HepG2 (cell line): ENCODE data around the gene CTBP1. TPM values are rescaled to one million over a fixed set of nuclear protein-coding genes. Genes with fewer than 3 reads are reported as not detected.
A peak's percentile ranks its signal among the peaks of the same experiment; 100 is the strongest.
"Not testable (repeated sequence)": the region's sequence is repeated elsewhere in the genome, so short reads cannot be mapped to it uniquely, and the experiment has no call there.

Experiments used
- ATAC-seq: fragments of 200-7000 bp; cut with Tn5 transposase; 3 replicates; pipeline ENCODE4 v1.9.1; 2020; ENCODE audit warnings: mild to moderate bottlenecking, moderate library complexity
- BruUV-seq: library from RNA; stranded (reverse); fragments of 400-500 nt; replicated peaks from 2 replicates; lab custom pipeline; 2021; lab: Mats Ljungman, UMichigan
- CTCF ChIA-PET: fragments of 300-600 bp; formaldehyde crosslinking; extraction: SDS; loops from one replicate; lab custom pipeline; 2021; ENCODE audit warnings: low total read pairs, inconsistent platforms, low intra/inter-chr PET ratio; lab: Yijun Ruan, JAX
- POLR2A ChIA-PET: fragments of 350-600 bp; sonication (Branson Sonifier 250); formaldehyde crosslinking; loops from one replicate; lab custom pipeline; 2020; ENCODE audit warnings: antibody characterized with exemption, inconsistent platforms; lab: Yijun Ruan, JAX
- DNase-seq: peaks from one replicate; pipeline ENCODE4 v3.0.0-alpha.2; 2015; ENCODE audit warnings: low spot score
- FAIRE-seq: peaks from 3 replicates; lab custom pipeline; 2011; peaks lifted over from hg19 to GRCh38; lab: Jason Lieb, UNC
- H2AFZ ChIP-seq: one replicate; pipeline ENCODE4 v1.6.1; 2011; ENCODE audit warnings: low read length, inconsistent platforms
- H3K27ac ChIP-seq: fragments of 300-600 bp; 3 replicates; pipeline ENCODE4 v1.8.0; 2011; ENCODE audit warnings: mixed run types, mild to moderate bottlenecking, mixed read lengths, low read length, inconsistent platforms; ENCODE audit not compliant: insufficient read depth; ENCODE audit errors: extremely low read length
- H3K27me3 ChIP-seq, 2 experiments: fragments of 200-600 bp in 1 of 2; 2 replicates in 1 of 2; 3 replicates in 1 of 2; pipeline versions ENCODE4 v1.6.0 to v1.8.0; 2011; ENCODE audit warnings: low read length in 2 of 2, mild to moderate bottlenecking in 2 of 2, moderate library complexity in 2 of 2, inconsistent platforms in 1 of 2; ENCODE audit not compliant: insufficient read depth in 2 of 2, control insufficient read depth in 1 of 2
- H3K36me3 ChIP-seq, 2 experiments: fragments of 200-600 bp in 1 of 2; replicated peaks in 1 of 2; 2 replicates in 1 of 2; 3 replicates in 1 of 2; pipeline versions ENCODE4 v1.5.1 to v1.8.0; 2011; ENCODE audit warnings: low read length in 2 of 2, inconsistent platforms in 1 of 2; ENCODE audit not compliant: insufficient read depth in 2 of 2, control insufficient read depth in 1 of 2
- H3K4me1 ChIP-seq: 2 replicates; pipeline ENCODE4 v1.5.1; 2012; ENCODE audit warnings: low read length, inconsistent platforms; ENCODE audit not compliant: insufficient read depth
- H3K4me2 ChIP-seq: 2 replicates; pipeline ENCODE4 v1.6.0; 2011; ENCODE audit warnings: low read depth, low read length, inconsistent platforms
- H3K4me3 ChIP-seq, 3 experiments: fragments of 200-600 bp in 1 of 3; sonication (generic), shearing (Covaris generic) in 1 of 3; replicated peaks in 1 of 3; 2 replicates each; pipeline ENCODE4 v1.5.1; 2011 to 2016; ENCODE audit warnings: low read length in 3 of 3, inconsistent platforms in 2 of 3, low read depth in 2 of 3, mild to moderate bottlenecking in 2 of 3, control low read depth in 1 of 3, mixed read lengths in 1 of 3; ENCODE audit not compliant: insufficient read depth in 1 of 3
- H3K79me2 ChIP-seq: one replicate; pipeline ENCODE4 v1.6.1; 2011; ENCODE audit warnings: low read length, inconsistent platforms; ENCODE audit not compliant: insufficient read depth
- H3K9ac ChIP-seq: 2 replicates; pipeline ENCODE4 v1.6.0; 2011; ENCODE audit warnings: mild to moderate bottlenecking, low read depth, low read length, inconsistent platforms; ENCODE audit not compliant: insufficient read depth
- H3K9me3 ChIP-seq: 2 replicates; pipeline ENCODE4 v1.5.1; 2012; ENCODE audit warnings: mild to moderate bottlenecking, low read length
- H4K20me1 ChIP-seq: 2 replicates; pipeline ENCODE4 v1.6.0; 2011; ENCODE audit warnings: inconsistent platforms, mild to moderate bottlenecking, low read length, moderate library complexity; ENCODE audit not compliant: insufficient read depth
- AGO2 ChIP-seq: fragments of 200-400 bp; formaldehyde crosslinking; optimal IDR thresholded peaks from 2 replicates; pipeline ENCODE3; 2017; ENCODE audit warnings: mild to moderate bottlenecking, low read depth, low read length, moderate library complexity
- GPN1 ChIP-seq: sonication (generic); formaldehyde crosslinking; IDR thresholded peaks from 2 replicates; pipeline ENCODE4 v1.5.1; 2020; ENCODE audit warnings: missing genetic modification reagents, borderline replicate concordance
- RBFOX2 ChIP-seq: fragments of 200-400 bp; formaldehyde crosslinking; IDR thresholded peaks from 2 replicates; pipeline ENCODE4 v1.6.1; 2017; ENCODE audit warnings: low read depth, mild to moderate bottlenecking, low read length
- ZNF557 ChIP-seq: sonication (generic); formaldehyde crosslinking; IDR thresholded peaks from 2 replicates; pipeline ENCODE4 v1.4.0; 2020; ENCODE audit warnings: missing genetic modification reagents
- WGBS: methylation state at CpG from one replicate; pipeline ENCODE4 v1.1.6; 2017; ENCODE audit warnings: low lambda C conversion rate; 5-methylcytosine and 5-hydroxymethylcytosine counted together
- in situ Hi-C: cut with HindIII; loops from 2 replicates; pipeline ENCODE4 v1.10.0; 2017; ENCODE audit warnings: low pct_unique_long_range_greater_than_20kb; ENCODE audit not compliant: extremely low pct_ligation_motif_present
- intact Hi-C: fragments of 100-400 bp; cut with micrococcal nuclease; formaldehyde crosslinking; loops from one replicate; pipeline ENCODE4 v1.10.0; 2022; ENCODE audit not compliant: unreplicated experiment
- polyA plus RNA-seq, 8 experiments: library from polyadenylated mRNA; depleted of rRNA in 3 of 8; stranded (reverse) in 7 of 8; unstranded in 1 of 8; fragments of >200 nt; fragmentation: Illumina TruSeq in 4 of 8; extraction: Trizol in 4 of 8; gene quantifications; 2 replicates each; pipeline versions ENCODE4 v1.2.1 to v1.2.3, GENCODE V29; 2011 to 2016; ENCODE audit warnings: low read depth in 4 of 8, missing spikeins in 1 of 8, mixed read lengths in 1 of 8; ENCODE audit not compliant: insufficient read depth in 1 of 8
- total RNA-seq, 5 experiments: library from RNA; depleted of rRNA; stranded (reverse); fragments of >200 nt; fragmentation: Illumina TruSeq; extraction: Trizol; gene quantifications; 2 replicates each; pipeline ENCODE4 v1.2.3, GENCODE V29; 2016; ENCODE audit warnings: low read depth in 1 of 5
- TF ChIP-seq, protein P1 (sequence below): IDR thresholded peaks from 2 replicates; pipeline ENCODE4 v1.6.1; 2012; ENCODE audit warnings: inconsistent platforms

Gene CTBP1
- total and polyA plus RNA-seq, 2 of the 13 experiments (the other 11 are each of a cell fraction or from before 2014, with no cell fraction given), result 78.5 to 112 TPM

DNA sequence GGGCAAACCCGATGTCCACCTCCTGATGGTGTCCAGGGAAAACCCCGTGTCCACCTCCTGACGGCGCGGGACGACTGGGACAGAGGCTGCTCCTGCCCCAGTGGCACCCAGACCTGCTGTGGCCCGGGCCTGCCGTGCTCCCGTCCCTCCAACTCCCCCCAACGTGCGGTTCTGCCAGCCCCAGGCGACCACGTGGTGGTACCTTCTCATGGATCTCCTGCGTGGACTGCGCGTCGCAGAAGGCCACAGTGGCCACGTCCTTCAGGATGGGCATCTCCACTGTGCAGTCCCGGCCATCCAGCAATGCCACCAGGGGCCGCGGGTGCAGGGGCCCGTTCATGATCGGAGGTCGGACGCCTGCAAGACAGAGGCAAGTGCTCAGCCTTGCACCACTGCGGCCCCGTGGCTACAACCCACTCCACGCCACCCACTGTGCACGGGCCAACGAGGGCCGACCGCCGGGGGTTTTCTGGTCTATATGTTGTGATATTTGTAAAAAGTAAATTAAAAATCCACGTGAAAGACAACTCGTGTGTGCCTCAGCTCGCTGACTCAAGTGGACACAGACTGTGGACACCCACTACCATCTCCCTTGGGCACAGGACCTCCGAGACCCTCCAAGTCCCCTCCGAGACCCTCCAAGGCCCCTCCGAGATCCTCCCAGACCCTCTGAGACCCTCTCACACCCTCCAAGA is 10.8 kb downstream of the CTBP1 start:
- DNase-seq (no peak), FAIRE-seq (no peak), ATAC-seq (no peak)
- Histone ChIP-seq H3K79me2 (peaks cover 31% of the 10 kb centered on the region), H3K36me3 (peaks cover 26 to 70% of the 10 kb centered on the region in 2 experiments; a peak in 4 of 5 replicates), H4K20me1 (peaks cover 18% of the 10 kb centered on the region; the same call in 1 of the 2 replicates), H3K27ac (no peak overlapping the region), H3K9me3 (no peaks in the 10 kb centered on the region), H3K27me3 (no peaks in the 10 kb centered on the region), H3K4me2 (no peak overlapping the region), H3K4me1 (no peaks in the 10 kb centered on the region), H2AFZ (no peak overlapping the region), H3K4me3 (no peak overlapping the region), H3K9ac (no peak overlapping the region)
- ChIA-PET POLR2A (no interaction called here), CTCF (no interaction called here)
- in situ Hi-C loops (no loop called here), intact Hi-C loops (no loop called here)
- TF ChIP-seq, protein P1, sequence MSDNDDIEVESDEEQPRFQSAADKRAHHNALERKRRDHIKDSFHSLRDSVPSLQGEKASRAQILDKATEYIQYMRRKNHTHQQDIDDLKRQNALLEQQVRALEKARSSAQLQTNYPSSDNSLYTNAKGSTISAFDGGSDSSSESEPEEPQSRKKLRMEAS, result no peak
- TF ChIP-seq RBFOX2 (peak; percentile 46; the same call in 1 of the 2 replicates), ZNF557 (CRISPR knock-in tag) (no peak), AGO2 (peak; percentile 79), GPN1 (CRISPR knock-in tag) (no peak)
- 98% methylated on average over 25 of the region's 39 CpGs for WGBS
- BruUV-seq, result no TSS peak

DNA sequence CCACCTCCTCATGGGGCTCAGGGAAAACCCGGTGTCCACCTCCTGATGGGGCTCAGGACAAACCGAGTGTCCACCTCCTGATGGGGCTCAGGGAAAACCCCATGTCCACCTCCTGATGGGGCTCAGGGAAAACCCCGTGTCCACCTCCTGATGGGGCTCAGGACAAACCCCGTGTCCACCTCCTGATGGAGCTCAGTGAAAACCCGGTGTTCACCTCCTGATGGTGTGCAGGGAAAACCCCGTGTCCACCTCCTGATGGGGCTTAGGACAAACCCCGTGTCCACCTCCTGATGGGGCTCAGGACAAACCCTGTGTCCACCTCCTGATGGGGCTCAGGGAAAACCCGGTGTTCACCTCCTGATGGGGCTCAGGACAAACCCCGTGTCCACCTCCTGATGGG is 11.7 kb downstream of the CTBP1 start:
- ATAC-seq, H3K4me3 ChIP-seq, H3K27ac ChIP-seq, DNase-seq, H3K4me1 ChIP-seq, H3K9me3 ChIP-seq, in situ Hi-C loops, intact Hi-C loops, H3K27me3 ChIP-seq, CTCF ChIA-PET, BruUV-seq, H3K4me2 ChIP-seq, H3K9ac ChIP-seq, H2AFZ ChIP-seq, POLR2A ChIA-PET, FAIRE-seq: not testable (repeated sequence)
- peaks cover 10% of the 10 kb centered on the region; the same call in 1 of the 2 replicates for H4K20me1 ChIP-seq
- whole genome bisulfite sequencing, result 96% methylated on average over 5 of the region's 9 CpGs
- peaks cover 26 to 70% of the 10 kb centered on the region in 2 experiments; a peak in 4 of 5 replicates for H3K36me3 ChIP-seq
- peaks cover 22% of the 10 kb centered on the region for H3K79me2 ChIP-seq

DNA sequence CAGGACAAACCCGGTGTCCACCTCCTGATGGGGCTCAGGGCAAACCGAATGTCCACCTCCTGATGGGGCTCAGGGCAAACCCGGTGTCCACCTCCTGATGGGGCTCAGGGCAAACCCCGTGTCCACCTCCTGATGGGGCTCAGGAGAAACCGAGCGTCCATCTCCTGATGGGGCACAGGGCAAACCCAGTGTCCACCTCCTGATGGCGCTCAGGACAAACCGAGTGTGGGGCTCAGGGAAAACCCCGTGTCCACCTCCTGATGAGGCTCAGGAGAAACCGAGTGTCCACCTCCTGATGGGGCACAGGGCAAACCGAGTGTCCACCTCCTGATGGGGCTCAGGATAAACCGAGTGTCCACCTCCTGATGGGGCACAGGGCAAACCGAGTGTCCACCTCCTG is 12.1 kb downstream of the CTBP1 start:
- H3K9me3 ChIP-seq, H4K20me1 ChIP-seq, POLR2A ChIA-PET, H3K27me3 ChIP-seq, DNase-seq, H3K4me3 ChIP-seq, H2AFZ ChIP-seq, BruUV-seq, FAIRE-seq, H3K9ac ChIP-seq, CTCF ChIA-PET, intact Hi-C loops, H3K4me2 ChIP-seq, H3K4me1 ChIP-seq, in situ Hi-C loops, H3K27ac ChIP-seq, ATAC-seq: not testable (repeated sequence)
- WGBS, result 93% methylated on average over 7 of the region's 13 CpGs
- peaks cover 24 to 70% of the 10 kb centered on the region in 2 experiments; a peak in 4 of 5 replicates for H3K36me3 ChIP-seq
- peaks cover 18% of the 10 kb centered on the region for H3K79me2 ChIP-seq
